ENCODE results near the gene OOSP2.

OOSP2 gene

GRCh38 chr11:59999691-60000090 is 40.5 kb upstream of the OOSP2 start:
- Histone ChIP-seq H3K9me3 (ENCODE audit: insufficient read depth, low read depth, low read length) (no peaks in the 10 kb centered on the region), H3K4ac (ENCODE audit: low read depth, low read length) (no peak overlapping the region), H2BK12ac (ENCODE audit: low read length) (no peak overlapping the region), H3K27ac (ENCODE audit: low read depth, low read length) (no peak overlapping the region), H4K12ac (ENCODE audit: low read depth, low read length) (no peak overlapping the region), H3K9ac (ENCODE audit: low read length) (no peak overlapping the region), H3K18ac (ENCODE audit: low read length) (no peak overlapping the region), H2BK120ac (ENCODE audit: insufficient read depth, low read length, poor library complexity) (no peak overlapping the region), H3K36me3 (ENCODE audit: control insufficient read depth in 1 of 2, insufficient read depth in 2 of 2, low read length in 2 of 2) (no peaks in the 10 kb centered on the region), H2AK5ac (ENCODE audit: low read length) (no peak overlapping the region), H2BK5ac (ENCODE audit: low read depth, low read length, poor library complexity) (no peak overlapping the region), H3K4me3 (ENCODE audit: low read depth, low read length) (no peak overlapping the region), H3K79me2 (ENCODE audit: control insufficient read depth, insufficient read depth, low read length, poor library complexity) (no peaks in the 10 kb centered on the region), H4K8ac (ENCODE audit: low read depth, low read length) (no peak overlapping the region), H3K4me1 (ENCODE audit: control insufficient read depth in 1 of 2, insufficient read depth in 2 of 2, low read length in 2 of 2) (no peaks in the 10 kb centered on the region), H3K4me2 (ENCODE audit: low read length) (no peak overlapping the region), H2AFZ (ENCODE audit: insufficient read depth, low read length, poor library complexity) (no peak overlapping the region), H3K23ac (ENCODE audit: low read length) (no peak overlapping the region), H4K91ac (ENCODE audit: low read depth, low read length) (no peak overlapping the region), H3K14ac (ENCODE audit: low read length) (no peak overlapping the region), H3K79me1 (ENCODE audit: low read length) (no peaks in the 10 kb centered on the region), H3K27me3 (ENCODE audit: insufficient read depth, low read length) (no peaks in the 10 kb centered on the region)
- no peak for DNase-seq
- WGBS (ENCODE audit: extremely low coverage, insufficient coverage, insufficient read length) = no CpG with 5 or more reads among the region's 4 CpGs

- H4K8ac ChIP-seq (ENCODE audit: low read depth, low read length) = no peak overlapping the region
- no peak overlapping the region for H2AFZ ChIP-seq (ENCODE audit: insufficient read depth, low read length, poor library complexity)
- H4K91ac ChIP-seq (ENCODE audit: low read depth, low read length) = no peak overlapping the region
- H2AK5ac ChIP-seq (ENCODE audit: low read length) = no peak overlapping the region
- H2BK5ac ChIP-seq (ENCODE audit: low read depth, low read length, poor library complexity) = no peak overlapping the region
- H3K27ac ChIP-seq (ENCODE audit: low read depth, low read length) = no peak overlapping the region
- no peak overlapping the region for H3K14ac ChIP-seq (ENCODE audit: low read length)
- H3K23ac ChIP-seq (ENCODE audit: low read length) = no peak overlapping the region
- no peak overlapping the region for H4K12ac ChIP-seq (ENCODE audit: low read depth, low read length)
- no peaks in the 10 kb centered on the region for H3K4me1 ChIP-seq (ENCODE audit: control insufficient read depth in 1 of 2, insufficient read depth in 2 of 2, low read length in 2 of 2)
- no peak overlapping the region for H3K9ac ChIP-seq (ENCODE audit: low read length)
- H3K79me2 ChIP-seq (ENCODE audit: control insufficient read depth, insufficient read depth, low read length, poor library complexity) = no peaks in the 10 kb centered on the region
- H2BK120ac ChIP-seq (ENCODE audit: insufficient read depth, low read length, poor library complexity) = no peak overlapping the region
- no peak for DNase-seq
- H3K18ac ChIP-seq (ENCODE audit: low read length) = no peak overlapping the region
- no peaks in the 10 kb centered on the region for H3K27me3 ChIP-seq (ENCODE audit: insufficient read depth, low read length)
- H2BK12ac ChIP-seq (ENCODE audit: low read length) = no peak overlapping the region
- no peaks in the 10 kb centered on the region for H3K79me1 ChIP-seq (ENCODE audit: low read length)
- H3K4me3 ChIP-seq (ENCODE audit: low read depth, low read length) = no peak overlapping the region
- WGBS (ENCODE audit: extremely low coverage, insufficient coverage, insufficient read length) = no CpG with 5 or more reads among the region's 2 CpGs
- H3K4ac ChIP-seq (ENCODE audit: low read depth, low read length) = no peak overlapping the region
- no peaks in the 10 kb centered on the region for H3K36me3 ChIP-seq (ENCODE audit: control insufficient read depth in 1 of 2, insufficient read depth in 2 of 2, low read length in 2 of 2)
- no peaks in the 10 kb centered on the region for H3K9me3 ChIP-seq (ENCODE audit: insufficient read depth, low read depth, low read length)
- no peak overlapping the region for H3K4me2 ChIP-seq (ENCODE audit: low read length)
Observed at GRCh38 chr11:60003729-60004128, 36.5 kb upstream of the OOSP2 start.

- Histone ChIP-seq H3K79me1 (ENCODE audit: low read length) (no peaks in the 10 kb centered on the region), H3K27ac (ENCODE audit: low read depth, low read length) (no peak overlapping the region), H3K4me1 (ENCODE audit: control insufficient read depth in 1 of 2, insufficient read depth in 2 of 2, low read length in 2 of 2) (no peaks in the 10 kb centered on the region), H3K14ac (ENCODE audit: low read length) (no peak overlapping the region), H3K27me3 (ENCODE audit: insufficient read depth, low read length) (no peaks in the 10 kb centered on the region), H3K79me2 (ENCODE audit: control insufficient read depth, insufficient read depth, low read length, poor library complexity) (no peaks in the 10 kb centered on the region), H3K23ac (ENCODE audit: low read length) (no peak overlapping the region), H4K8ac (ENCODE audit: low read depth, low read length) (no peak overlapping the region), H3K9me3 (ENCODE audit: insufficient read depth, low read depth, low read length) (no peaks in the 10 kb centered on the region), H3K9ac (ENCODE audit: low read length) (no peak overlapping the region), H2AK5ac (ENCODE audit: low read length) (no peak overlapping the region), H4K91ac (ENCODE audit: low read depth, low read length) (no peak overlapping the region), H3K4me2 (ENCODE audit: low read length) (no peak overlapping the region), H3K4ac (ENCODE audit: low read depth, low read length) (no peak overlapping the region), H3K4me3 (ENCODE audit: low read depth, low read length) (no peak overlapping the region), H3K18ac (ENCODE audit: low read length) (no peak overlapping the region), H2BK120ac (ENCODE audit: insufficient read depth, low read length, poor library complexity) (no peak overlapping the region), H2BK5ac (ENCODE audit: low read depth, low read length, poor library complexity) (no peak overlapping the region), H4K12ac (ENCODE audit: low read depth, low read length) (no peak overlapping the region), H2BK12ac (ENCODE audit: low read length) (no peak overlapping the region), H2AFZ (ENCODE audit: insufficient read depth, low read length, poor library complexity) (no peak overlapping the region), H3K36me3 (ENCODE audit: control insufficient read depth in 1 of 2, insufficient read depth in 2 of 2, low read length in 2 of 2) (no peaks in the 10 kb centered on the region)
- peak; percentile 22 to 35 for DNase-seq
- no CpG with 5 or more reads among the region's 1 CpG for WGBS (ENCODE audit: extremely low coverage, insufficient coverage, insufficient read length)
Observed at GRCh38 chr11:60005360-60005759, 34.8 kb upstream of the OOSP2 start.

GRCh38 chr11:60016881-60017280 is 23.3 kb upstream of the OOSP2 start, which contains the start of gene OOSP4B:
Gene OOSP4B, plus strand, starts transcription at chr11:60017181.
- no peaks in the 10 kb centered on the region for H3K9me3 ChIP-seq (ENCODE audit: insufficient read depth, low read depth, low read length)
- H2AK5ac ChIP-seq (ENCODE audit: low read length) = no peak within 1 kb of the TSS
- no peak within 1 kb of the TSS for H2BK12ac ChIP-seq (ENCODE audit: low read length)
- no peak within 1 kb of the TSS for H3K4ac ChIP-seq (ENCODE audit: low read depth, low read length)
- no peak within 1 kb of the TSS for H4K8ac ChIP-seq (ENCODE audit: low read depth, low read length)
- no peaks in the 10 kb centered on the region for H3K79me1 ChIP-seq (ENCODE audit: low read length)
- H3K14ac ChIP-seq (ENCODE audit: low read length) = no peak within 1 kb of the TSS
- no CpG with 5 or more reads among the region's 1 CpG for WGBS (ENCODE audit: extremely low coverage, insufficient coverage, insufficient read length)
- no peak within 1 kb of the TSS for H3K23ac ChIP-seq (ENCODE audit: low read length)
- no peak within 1 kb of the TSS for H3K27ac ChIP-seq (ENCODE audit: low read depth, low read length)
- no peaks in the 10 kb centered on the region for H3K4me1 ChIP-seq (ENCODE audit: control insufficient read depth in 1 of 2, insufficient read depth in 2 of 2, low read length in 2 of 2)
- H2BK5ac ChIP-seq (ENCODE audit: low read depth, low read length, poor library complexity) = no peak within 1 kb of the TSS
- no peak within 1 kb of the TSS for H3K9ac ChIP-seq (ENCODE audit: low read length)
- no peak within 1 kb of the TSS for H4K12ac ChIP-seq (ENCODE audit: low read depth, low read length)
- no peak within 1 kb of the TSS for H4K91ac ChIP-seq (ENCODE audit: low read depth, low read length)
- DNase-seq = no peak
- no peak within 1 kb of the TSS for H2BK120ac ChIP-seq (ENCODE audit: insufficient read depth, low read length, poor library complexity)
- H3K27me3 ChIP-seq (ENCODE audit: insufficient read depth, low read length) = no peaks in the 10 kb centered on the region
- H3K4me2 ChIP-seq (ENCODE audit: low read length) = no peak within 1 kb of the TSS
- no peak within 1 kb of the TSS for H2AFZ ChIP-seq (ENCODE audit: insufficient read depth, low read length, poor library complexity)
- H3K4me3 ChIP-seq (ENCODE audit: low read depth, low read length) = no peak within 1 kb of the TSS
- H3K36me3 ChIP-seq (ENCODE audit: control insufficient read depth in 1 of 2, insufficient read depth in 2 of 2, low read length in 2 of 2) = no peaks in the 10 kb centered on the region
- H3K18ac ChIP-seq (ENCODE audit: low read length) = no peak within 1 kb of the TSS
- H3K79me2 ChIP-seq (ENCODE audit: control insufficient read depth, insufficient read depth, low read length, poor library complexity) = no peaks in the 10 kb centered on the region

All from trophoblast cell (in vitro differentiated cells and primary cell).